PC-3 (cell line): ENCODE measurements around the gene ZNF641.

Source experiments
- EZH2 ChIP-seq: fragments of 300-600 bp; sonication (generic); IDR thresholded peaks from one replicate; pipeline ENCODE4 v1.6.1; 2017; ENCODE audit warnings: antibody characterized with exemption, mild to moderate bottlenecking, low read length; ENCODE audit not compliant: unreplicated experiment
- EZH2phosphoT487 ChIP-seq: fragments of 300-600 bp; sonication (generic); IDR thresholded peaks from 2 replicates; pipeline ENCODE4 v1.6.1; 2018; ENCODE audit warnings: mild to moderate bottlenecking, antibody characterized with exemption, low read length, borderline replicate concordance
- TF ChIP-seq, protein P1 (sequence below): fragments of 300-600 bp; sonication (generic); conservative IDR thresholded peaks from 2 replicates; pipeline ENCODE4 v1.5.1; 2017; ENCODE audit warnings: antibody characterized with exemption, low read depth, mild to moderate bottlenecking, low read length

DNA sequence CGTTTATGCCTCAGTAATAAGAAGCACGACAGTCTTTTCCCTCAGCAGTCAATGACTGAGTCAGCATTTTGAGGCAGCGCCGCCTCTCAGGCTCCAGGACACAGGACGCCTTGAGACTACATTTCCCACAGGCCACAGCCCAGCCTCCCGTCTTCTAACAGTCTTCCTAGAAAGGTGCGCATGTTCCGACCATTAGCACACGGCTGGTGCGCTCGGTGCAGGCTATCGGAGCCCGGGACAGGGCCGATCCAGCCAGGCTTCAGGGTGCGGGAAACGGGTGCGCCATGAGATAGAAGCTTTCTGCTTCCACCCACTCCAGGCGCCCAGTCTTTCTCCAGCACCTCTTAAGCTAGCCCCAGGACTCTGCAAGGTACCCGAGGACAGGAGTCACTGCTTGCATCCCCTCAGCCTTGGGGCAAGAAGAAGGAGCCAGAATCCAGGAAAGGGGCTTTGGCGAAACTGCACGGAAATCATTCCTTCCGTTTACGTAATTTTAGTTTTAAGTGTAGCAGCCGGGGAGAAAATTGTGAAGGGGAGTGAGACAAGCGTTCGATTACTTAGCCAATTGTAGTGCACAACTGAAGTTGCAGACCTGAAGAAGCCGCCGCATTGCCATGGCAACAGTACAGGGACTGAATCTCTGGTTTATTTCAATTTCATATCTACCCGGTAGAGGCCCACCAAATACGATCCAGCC lies 54.0 kb downstream of the ZNF641 start:
- TF ChIP-seq, protein P1, sequence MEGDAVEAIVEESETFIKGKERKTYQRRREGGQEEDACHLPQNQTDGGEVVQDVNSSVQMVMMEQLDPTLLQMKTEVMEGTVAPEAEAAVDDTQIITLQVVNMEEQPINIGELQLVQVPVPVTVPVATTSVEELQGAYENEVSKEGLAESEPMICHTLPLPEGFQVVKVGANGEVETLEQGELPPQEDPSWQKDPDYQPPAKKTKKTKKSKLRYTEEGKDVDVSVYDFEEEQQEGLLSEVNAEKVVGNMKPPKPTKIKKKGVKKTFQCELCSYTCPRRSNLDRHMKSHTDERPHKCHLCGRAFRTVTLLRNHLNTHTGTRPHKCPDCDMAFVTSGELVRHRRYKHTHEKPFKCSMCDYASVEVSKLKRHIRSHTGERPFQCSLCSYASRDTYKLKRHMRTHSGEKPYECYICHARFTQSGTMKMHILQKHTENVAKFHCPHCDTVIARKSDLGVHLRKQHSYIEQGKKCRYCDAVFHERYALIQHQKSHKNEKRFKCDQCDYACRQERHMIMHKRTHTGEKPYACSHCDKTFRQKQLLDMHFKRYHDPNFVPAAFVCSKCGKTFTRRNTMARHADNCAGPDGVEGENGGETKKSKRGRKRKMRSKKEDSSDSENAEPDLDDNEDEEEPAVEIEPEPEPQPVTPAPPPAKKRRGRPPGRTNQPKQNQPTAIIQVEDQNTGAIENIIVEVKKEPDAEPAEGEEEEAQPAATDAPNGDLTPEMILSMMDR, result no peak
- TF ChIP-seq EZH2 (no peak), EZH2phosphoT487 (no peak)
